EL (cell line): ENCODE measurements around the gene CASP9.

Source experiments
- DNase-seq: peaks from one replicate; pipeline ENCODE4 v3.0.0-alpha.2; 2016

Gene CASP9

DNA sequence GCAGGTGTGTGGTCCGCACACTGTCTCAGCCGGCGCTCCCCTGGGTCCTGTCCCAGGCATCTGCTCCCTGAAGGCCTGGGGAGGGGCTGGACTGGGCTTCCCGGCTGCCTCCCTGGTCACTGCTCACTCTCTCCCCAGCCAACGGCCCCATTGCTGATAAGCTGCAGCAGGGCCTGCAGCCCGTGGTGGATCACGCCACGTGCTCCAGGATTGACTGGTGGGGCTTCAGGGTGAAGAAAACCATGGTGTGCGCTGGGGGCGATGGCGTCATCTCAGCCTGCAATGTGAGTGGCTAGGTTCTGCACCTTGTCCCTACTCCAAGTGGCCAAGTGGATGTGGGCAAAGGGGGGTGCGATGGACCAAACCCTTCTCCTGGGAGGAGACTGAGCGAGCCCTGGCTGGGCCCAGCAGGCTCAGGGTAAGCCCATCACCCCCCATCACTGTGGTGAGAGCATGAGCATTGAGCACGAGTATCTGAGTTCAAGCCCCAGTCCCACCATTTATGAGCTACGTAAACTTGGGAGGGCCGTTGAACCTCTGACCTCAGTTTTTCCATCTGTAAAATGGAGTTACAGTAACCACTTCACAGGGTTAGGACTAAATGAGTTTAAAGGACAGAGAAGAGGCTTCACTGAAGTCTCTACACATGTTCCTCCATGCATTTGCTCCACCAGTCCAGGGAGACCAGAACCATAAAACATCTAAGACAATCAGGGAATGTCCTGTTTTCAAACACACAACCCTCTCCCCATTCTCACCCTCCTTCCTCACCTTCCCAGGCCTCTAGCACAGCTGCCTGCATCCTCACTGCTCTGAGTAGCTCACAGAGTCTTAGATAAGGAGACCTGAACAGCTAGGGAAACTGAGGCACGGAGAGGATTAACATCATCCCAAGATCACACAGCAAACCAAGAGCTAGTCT is 79.3 kb downstream of the CASP9 start:
- no peak for DNase-seq

DNA sequence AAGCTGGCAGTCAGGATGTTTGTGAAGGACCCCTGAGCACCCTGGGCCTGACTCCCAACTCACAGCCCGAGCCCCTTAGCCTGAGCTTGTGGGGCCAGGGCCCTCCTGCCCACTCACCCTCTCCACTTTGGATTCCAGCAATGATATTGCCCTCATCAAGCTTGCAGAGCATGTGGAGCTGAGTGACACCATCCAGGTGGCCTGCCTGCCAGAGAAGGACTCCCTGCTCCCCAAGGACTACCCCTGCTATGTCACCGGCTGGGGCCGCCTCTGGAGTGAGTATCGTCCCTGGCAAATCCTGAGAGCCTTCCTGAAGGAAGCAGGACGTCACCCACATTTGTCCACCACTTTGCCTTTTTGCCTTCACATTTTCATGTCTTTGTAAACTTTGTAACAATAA is 80.7 kb downstream of the CASP9 start:
- no peak for DNase-seq

DNA sequence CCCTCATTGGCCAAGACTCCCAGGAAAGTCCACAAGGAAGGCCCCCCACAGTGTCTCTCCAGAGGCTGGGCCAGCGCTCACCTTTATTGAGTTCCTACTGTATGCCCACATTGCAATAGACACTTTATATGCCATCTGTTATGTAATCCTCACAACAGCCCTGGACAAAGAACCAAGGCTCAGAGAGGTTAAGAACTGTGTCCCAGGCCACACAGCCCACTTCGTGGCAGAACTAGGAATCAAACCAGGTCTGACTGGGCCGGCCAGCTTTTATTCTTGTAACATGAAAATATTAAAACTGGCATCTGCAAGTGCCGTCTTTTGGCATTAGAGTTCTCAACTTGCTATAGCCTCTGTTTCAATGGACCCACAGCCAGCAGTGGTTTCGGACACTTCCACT is 81.3 kb downstream of the CASP9 start:
- DNase-seq = no peak

DNA sequence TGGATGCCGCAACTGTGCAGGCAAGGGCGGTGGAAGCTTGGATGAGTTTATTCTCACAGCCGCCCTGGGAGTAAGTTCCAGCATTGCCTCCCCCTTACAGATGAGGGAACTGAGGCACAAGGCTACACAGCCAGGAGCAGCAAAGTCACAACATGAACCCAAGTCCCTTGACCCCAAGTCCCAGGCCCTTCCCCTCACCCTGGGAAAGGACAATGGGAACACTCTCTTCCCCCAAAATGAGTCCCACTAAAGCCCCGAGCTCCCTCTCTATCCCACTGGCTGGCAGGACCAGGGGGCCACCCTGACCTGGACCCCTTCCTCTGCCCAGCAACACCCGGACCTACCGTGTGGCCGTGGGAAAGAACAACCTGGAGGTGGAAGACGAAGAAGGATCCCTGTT is 81.9 kb downstream of the CASP9 start:
- DNase-seq = no peak
